Stimulated activated effector memory CD8-positive, alpha-beta T cell treated with anti-CD3 and anti-CD28 coated beads, Interleukin-12 subunit alpha, Interleukin-12 subunit beta, amount 100 ng/mL, for 72 hours (primary cell): Measurements from ENCODE around the gene NDUFB4.

Source experiments
- ATAC-seq: fragments of 150-1000 bp; cut with Tn5 transposase; 2 replicates; pipeline ENCODE4 v1.10.0; 2021
- DNase-seq, 2 donors: peaks; one replicate each; pipeline ENCODE4 v3.0.0; 2021 to 2022; ENCODE audit warnings: low spot score in 2 of 2
- H3K27ac Mint-ChIP-seq: one replicate; pipeline ENCODE4 v1.8.0; 2022; ENCODE audit warnings: mild to moderate bottlenecking, mixed read lengths
- H3K36me3 Mint-ChIP-seq: one replicate; pipeline ENCODE4 v1.8.0; 2022; ENCODE audit warnings: mild to moderate bottlenecking, mixed read lengths
- H3K4me1 Mint-ChIP-seq: one replicate; pipeline ENCODE4 v1.8.0; 2022; ENCODE audit warnings: mixed read lengths
- H3K4me3 Mint-ChIP-seq: one replicate; pipeline ENCODE4 v1.8.0; 2022; ENCODE audit warnings: mild to moderate bottlenecking, mixed read lengths
- H3K9me3 Mint-ChIP-seq: one replicate; pipeline ENCODE4 v1.8.0; 2022; ENCODE audit warnings: mixed read lengths

Gene NDUFB4

GRCh38 chr3:120596116-120596852, at the start of gene NDUFB4:
TSS of gene NDUFB4 (plus strand) at chr3:120596336. CDS start at chr3:120596360, 24 bp downstream.
- H3K4me3 Mint-ChIP-seq = no peak within 1 kb of the TSS
- no peaks in the 10 kb centered on the region for H3K9me3 Mint-ChIP-seq
- peaks cover 12% of the 10 kb centered on the region for H3K36me3 Mint-ChIP-seq
- peak; percentile 96 for ATAC-seq
- H3K4me1 Mint-ChIP-seq = peaks cover 7% of the 10 kb centered on the region
- H3K27ac Mint-ChIP-seq = no peak within 1 kb of the TSS
- peak; percentile 84 to 95 for DNase-seq

- H3K4me3 Mint-ChIP-seq = no peak overlapping the region
- ATAC-seq (no peak), DNase-seq (no peak)
- H3K36me3 Mint-ChIP-seq = no peaks in the 10 kb centered on the region
- no peaks in the 10 kb centered on the region for H3K9me3 Mint-ChIP-seq
- H3K4me1 Mint-ChIP-seq = no peaks in the 10 kb centered on the region
- H3K27ac Mint-ChIP-seq = no peak overlapping the region
These were observed 45.6 kb upstream of the NDUFB4 start for GRCh38 chr3:120550546-120550945.

GRCh38 chr3:120552184-120553172, 43.7 kb upstream of the NDUFB4 start:
- no peak overlapping the region for H3K27ac Mint-ChIP-seq
- no peak for ATAC-seq
- H3K4me3 Mint-ChIP-seq = no peak overlapping the region
- H3K36me3 Mint-ChIP-seq = no peaks in the 10 kb centered on the region
- DNase-seq = no peak
- H3K9me3 Mint-ChIP-seq = no peaks in the 10 kb centered on the region
- H3K4me1 Mint-ChIP-seq = no peaks in the 10 kb centered on the region

- Mint-ChIP-seq H3K4me3 (no peak overlapping the region), H3K4me1 (peaks cover 16% of the 10 kb centered on the region), H3K27ac (no peak overlapping the region), H3K9me3 (no peaks in the 10 kb centered on the region), H3K36me3 (no peaks in the 10 kb centered on the region)
- DNase-seq = no peak
- no peak for ATAC-seq
These were observed 41.1 kb upstream of the NDUFB4 start for GRCh38 chr3:120554812-120555606.

GRCh38 chr3:120555657-120556509, 40.3 kb upstream of the NDUFB4 start:
- Mint-ChIP-seq H3K27ac (no peak overlapping the region), H3K36me3 (no peaks in the 10 kb centered on the region), H3K4me3 (no peak overlapping the region), H3K4me1 (peaks cover 16% of the 10 kb centered on the region), H3K9me3 (no peaks in the 10 kb centered on the region)
- ATAC-seq (no peak), DNase-seq (no peak)

- Mint-ChIP-seq H3K36me3 (no peaks in the 10 kb centered on the region), H3K4me1 (peaks cover 16% of the 10 kb centered on the region), H3K4me3 (no peak overlapping the region), H3K27ac (no peak overlapping the region), H3K9me3 (no peaks in the 10 kb centered on the region)
- ATAC-seq (no peak), DNase-seq (no peak)
These were observed 39.0 kb upstream of the NDUFB4 start for GRCh38 chr3:120557115-120557514.

GRCh38 chr3:120558771-120559241, 37.3 kb upstream of the NDUFB4 start:
- ATAC-seq (peak; percentile 88), DNase-seq (peak; percentile 72 to 88)
- Mint-ChIP-seq H3K4me3 (peak overlapping the region; percentile 64), H3K36me3 (no peaks in the 10 kb centered on the region), H3K4me1 (peaks cover 16% of the 10 kb centered on the region), H3K27ac (peak overlapping the region; percentile 90), H3K9me3 (no peaks in the 10 kb centered on the region)

GRCh38 chr3:120559242-120560061, 36.7 kb upstream of the NDUFB4 start:
- no peak for DNase-seq
- peak; percentile 47 for ATAC-seq
- Mint-ChIP-seq H3K9me3 (no peaks in the 10 kb centered on the region), H3K4me3 (peak overlapping the region; percentile 64), H3K36me3 (no peaks in the 10 kb centered on the region), H3K4me1 (peaks cover 16% of the 10 kb centered on the region), H3K27ac (peak overlapping the region; percentile 90)

GRCh38 chr3:120560304-120561250, 35.6 kb upstream of the NDUFB4 start:
- ATAC-seq = no peak
- Mint-ChIP-seq H3K36me3 (no peaks in the 10 kb centered on the region), H3K9me3 (no peaks in the 10 kb centered on the region), H3K27ac (no peak overlapping the region), H3K4me3 (no peak overlapping the region), H3K4me1 (peaks cover 16% of the 10 kb centered on the region)
- no peak for DNase-seq

- Mint-ChIP-seq H3K4me3 (no peak overlapping the region), H3K9me3 (no peaks in the 10 kb centered on the region), H3K36me3 (no peaks in the 10 kb centered on the region), H3K4me1 (peaks cover 16% of the 10 kb centered on the region), H3K27ac (no peak overlapping the region)
- peak; percentile 46 to 75 for DNase-seq
- peak; percentile 69 for ATAC-seq
These were observed 34.7 kb upstream of the NDUFB4 start for GRCh38 chr3:120561251-120562045.

GRCh38 chr3:120563356-120564022, 32.6 kb upstream of the NDUFB4 start:
- Mint-ChIP-seq H3K9me3 (no peaks in the 10 kb centered on the region), H3K36me3 (no peaks in the 10 kb centered on the region), H3K4me3 (no peak overlapping the region), H3K4me1 (peaks cover 10% of the 10 kb centered on the region), H3K27ac (no peak overlapping the region)
- ATAC-seq = no peak
- no peak for DNase-seq
